Measurements from ENCODE around the gene RAMP1. TPM values are rescaled to one million over a fixed set of nuclear protein-coding genes. Genes with fewer than 3 reads are reported as not detected.

The RAMP1 gene
- total RNA-seq, 4 donors from 2014 or later: 28.7 to 168 (median 71.8) TPM

DNA sequence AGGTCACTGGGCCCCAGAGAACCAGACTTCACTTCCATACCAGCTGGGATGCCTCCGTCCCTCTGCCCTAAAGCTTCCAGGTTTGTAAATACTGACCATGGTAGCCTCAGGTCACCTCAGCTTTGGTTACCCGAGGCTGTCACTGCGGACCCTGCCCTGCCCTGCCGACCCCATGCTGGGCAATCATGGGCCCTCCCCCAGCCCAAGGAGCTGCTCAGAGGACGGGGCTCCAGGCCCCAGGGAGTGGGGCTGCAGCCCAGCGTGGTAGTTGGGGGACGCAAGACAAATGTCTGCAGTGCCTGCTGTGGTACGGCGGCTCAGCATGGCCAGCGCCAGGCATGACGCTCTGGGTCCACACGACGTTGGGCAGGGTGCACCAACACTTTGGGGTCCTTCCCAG, 25.3 kb downstream of the RAMP1 start:
- H3K9me3 ChIP-seq: no peaks in the 10 kb centered on the region
- no peak overlapping the region for H3K4me3 ChIP-seq
- TF ChIP-seq, protein P1, sequence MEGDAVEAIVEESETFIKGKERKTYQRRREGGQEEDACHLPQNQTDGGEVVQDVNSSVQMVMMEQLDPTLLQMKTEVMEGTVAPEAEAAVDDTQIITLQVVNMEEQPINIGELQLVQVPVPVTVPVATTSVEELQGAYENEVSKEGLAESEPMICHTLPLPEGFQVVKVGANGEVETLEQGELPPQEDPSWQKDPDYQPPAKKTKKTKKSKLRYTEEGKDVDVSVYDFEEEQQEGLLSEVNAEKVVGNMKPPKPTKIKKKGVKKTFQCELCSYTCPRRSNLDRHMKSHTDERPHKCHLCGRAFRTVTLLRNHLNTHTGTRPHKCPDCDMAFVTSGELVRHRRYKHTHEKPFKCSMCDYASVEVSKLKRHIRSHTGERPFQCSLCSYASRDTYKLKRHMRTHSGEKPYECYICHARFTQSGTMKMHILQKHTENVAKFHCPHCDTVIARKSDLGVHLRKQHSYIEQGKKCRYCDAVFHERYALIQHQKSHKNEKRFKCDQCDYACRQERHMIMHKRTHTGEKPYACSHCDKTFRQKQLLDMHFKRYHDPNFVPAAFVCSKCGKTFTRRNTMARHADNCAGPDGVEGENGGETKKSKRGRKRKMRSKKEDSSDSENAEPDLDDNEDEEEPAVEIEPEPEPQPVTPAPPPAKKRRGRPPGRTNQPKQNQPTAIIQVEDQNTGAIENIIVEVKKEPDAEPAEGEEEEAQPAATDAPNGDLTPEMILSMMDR (IDR thresholded peaks at IDR 0.05 in 4 of 5, conservative IDR thresholded peaks at IDR 0.05 in 1 of 5): no peak
- TF ChIP-seq POLR2A (IDR thresholded peaks at IDR 0.05): no peak
- H3K4me1 ChIP-seq: peaks cover 9 to 30% of the 10 kb centered on the region in 2 donors
- intact Hi-C loops (cut with DNase I; ENCODE audit: low total_unique reads): no loop called here
- in situ Hi-C loops (cut with MboI; ENCODE audit: low sequenced_read_pairs in 4 of 4): no loop called here
- no peak for ATAC-seq
- H3K27me3 ChIP-seq: no peaks in the 10 kb centered on the region
- H3K36me3 ChIP-seq: no peaks in the 10 kb centered on the region
- peak overlapping the region in 3 of 4 donors; percentile 85 to 96 (median 86) for H3K27ac ChIP-seq
- DNase-seq: no peak

DNA sequence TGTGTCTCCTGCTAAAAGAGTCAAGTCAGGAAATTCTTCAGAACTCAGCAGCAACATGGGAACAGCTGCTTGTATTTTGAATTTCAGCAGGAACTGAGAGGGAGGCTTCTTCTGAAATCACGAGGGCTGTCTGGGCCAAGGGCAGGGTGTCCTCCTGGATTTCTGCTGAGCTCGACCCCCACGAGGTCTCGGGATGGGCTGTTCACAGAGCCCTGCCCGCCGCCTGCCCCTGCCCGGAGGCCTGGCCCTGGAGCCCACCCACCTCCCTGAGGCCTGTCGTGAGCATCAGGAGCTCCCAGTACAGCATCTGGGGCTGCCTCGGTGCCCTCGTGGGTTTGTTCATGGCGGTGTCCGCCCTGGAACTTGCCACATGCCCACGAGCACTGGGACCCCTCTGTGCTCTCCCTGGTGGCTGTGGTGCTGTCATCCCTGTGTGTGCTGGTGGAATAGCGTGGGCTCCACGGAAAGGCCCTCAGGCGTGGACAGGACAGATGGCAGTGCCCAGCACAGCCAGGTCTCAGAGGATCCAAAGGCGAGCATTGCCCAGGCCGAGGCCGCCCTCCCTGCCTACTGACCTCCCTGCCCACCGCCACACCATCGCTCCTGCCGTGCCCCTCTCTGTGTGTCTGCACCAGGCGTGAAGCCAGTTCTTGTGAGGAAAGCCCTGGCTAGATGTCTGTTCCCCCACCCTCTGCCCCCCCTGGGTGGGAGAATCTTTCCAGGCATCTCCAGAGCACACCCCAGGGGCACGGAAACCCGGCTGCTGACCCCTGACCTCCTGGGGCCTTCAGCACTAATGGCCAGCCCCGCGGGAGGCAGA, 25.9 kb downstream of the RAMP1 start:
- Histone ChIP-seq H3K9me3 (no peaks in the 10 kb centered on the region), H3K27ac (peak overlapping the region; percentile 72 to 96 (median 86)), H3K4me1 (peaks cover 9 to 30% of the 10 kb centered on the region in 2 donors), H3K4me3 (no peak overlapping the region), H3K27me3 (no peaks in the 10 kb centered on the region), H3K36me3 (no peaks in the 10 kb centered on the region)
- in situ Hi-C loops (cut with MboI; ENCODE audit: low sequenced_read_pairs in 4 of 4): no loop called here
- no peak for TF ChIP-seq POLR2A (IDR thresholded peaks at IDR 0.05)
- TF ChIP-seq, protein P1 (IDR thresholded peaks at IDR 0.05 in 4 of 5, conservative IDR thresholded peaks at IDR 0.05 in 1 of 5): no peak
- ATAC-seq (no peak), DNase-seq (no peak)
- intact Hi-C loops (cut with DNase I; ENCODE audit: low total_unique reads): no loop called here

GRCh38 chr2:237885931-237886684, 26.7 kb downstream of the RAMP1 start:
- intact Hi-C loops (cut with DNase I; ENCODE audit: low total_unique reads) (loop anchor here (1.0 kb wide), 1 partner anchor 28 kb away; no protein-coding TSS in a partner anchor), in situ Hi-C loops (cut with MboI; ENCODE audit: low sequenced_read_pairs in 4 of 4) (no loop called here)
- peaks cover 9 to 30% of the 10 kb centered on the region in 2 donors for H3K4me1 ChIP-seq
- TF ChIP-seq POLR2A (IDR thresholded peaks at IDR 0.05): no peak
- TF ChIP-seq, protein P1 (IDR thresholded peaks at IDR 0.05 in 4 of 5, conservative IDR thresholded peaks at IDR 0.05 in 1 of 5): no peak
- no peaks in the 10 kb centered on the region for H3K36me3 ChIP-seq
- peak; percentile 67 to 72 for ATAC-seq
- no peaks in the 10 kb centered on the region for H3K27me3 ChIP-seq
- peak overlapping the region in 1 of 4 donors; percentile 8 for H3K4me3 ChIP-seq
- H3K27ac ChIP-seq: peak overlapping the region; percentile 72 to 96 (median 86)
- peak; percentile 33 to 79 for DNase-seq
- H3K9me3 ChIP-seq: no peaks in the 10 kb centered on the region

GRCh38 chr2:237886685-237887481, 27.5 kb downstream of the RAMP1 start:
- Histone ChIP-seq H3K36me3 (no peaks in the 10 kb centered on the region), H3K9me3 (no peaks in the 10 kb centered on the region), H3K27me3 (no peaks in the 10 kb centered on the region), H3K4me1 (peaks cover 9 to 30% of the 10 kb centered on the region in 2 donors), H3K27ac (peak overlapping the region; percentile 72 to 96 (median 86)), H3K4me3 (peak overlapping the region in 1 of 4 donors; percentile 8)
- peak in 1 of 2 donors; percentile 86 for DNase-seq
- intact Hi-C loops (cut with DNase I; ENCODE audit: low total_unique reads): loop anchor here (1.0 kb wide), 1 partner anchor 29 kb away; no protein-coding TSS in a partner anchor
- ATAC-seq: peak; percentile 61 to 82
- in situ Hi-C loops (cut with MboI; ENCODE audit: low sequenced_read_pairs in 4 of 4): no loop called here
- TF ChIP-seq, protein P1 (IDR thresholded peaks at IDR 0.05 in 4 of 5, conservative IDR thresholded peaks at IDR 0.05 in 1 of 5): no peak
- TF ChIP-seq POLR2A (IDR thresholded peaks at IDR 0.05): peak in 1 of 2 donors; percentile 30
